ENCODE measurements around the gene EYA4.

- TF ChIP-seq, protein P1, sequence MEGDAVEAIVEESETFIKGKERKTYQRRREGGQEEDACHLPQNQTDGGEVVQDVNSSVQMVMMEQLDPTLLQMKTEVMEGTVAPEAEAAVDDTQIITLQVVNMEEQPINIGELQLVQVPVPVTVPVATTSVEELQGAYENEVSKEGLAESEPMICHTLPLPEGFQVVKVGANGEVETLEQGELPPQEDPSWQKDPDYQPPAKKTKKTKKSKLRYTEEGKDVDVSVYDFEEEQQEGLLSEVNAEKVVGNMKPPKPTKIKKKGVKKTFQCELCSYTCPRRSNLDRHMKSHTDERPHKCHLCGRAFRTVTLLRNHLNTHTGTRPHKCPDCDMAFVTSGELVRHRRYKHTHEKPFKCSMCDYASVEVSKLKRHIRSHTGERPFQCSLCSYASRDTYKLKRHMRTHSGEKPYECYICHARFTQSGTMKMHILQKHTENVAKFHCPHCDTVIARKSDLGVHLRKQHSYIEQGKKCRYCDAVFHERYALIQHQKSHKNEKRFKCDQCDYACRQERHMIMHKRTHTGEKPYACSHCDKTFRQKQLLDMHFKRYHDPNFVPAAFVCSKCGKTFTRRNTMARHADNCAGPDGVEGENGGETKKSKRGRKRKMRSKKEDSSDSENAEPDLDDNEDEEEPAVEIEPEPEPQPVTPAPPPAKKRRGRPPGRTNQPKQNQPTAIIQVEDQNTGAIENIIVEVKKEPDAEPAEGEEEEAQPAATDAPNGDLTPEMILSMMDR (IDR thresholded peaks at IDR 0.05; ENCODE audit: low read depth, low read length): no peak
- no peak for TF ChIP-seq POLR2A (IDR thresholded peaks at IDR 0.05; ENCODE audit: extremely low read depth, insufficient read length)
- TF ChIP-seq MAX (IDR thresholded peaks at IDR 0.05; ENCODE audit: low read depth, low read length): no peak
Observed at GRCh38 chr6:133313068-133313467, 71.9 kb downstream of the EYA4 start.
